MCF 10A (cell line): ENCODE measurements around the gene PPP1R1B. TPM values are rescaled to one million over a fixed set of nuclear protein-coding genes. Genes with fewer than 3 reads are reported as not detected.

Experiments
- BruUV-seq: library from RNA; stranded (reverse); fragments of 400-500 nt; replicated peaks from 2 replicates; lab custom pipeline; 2021; lab: Mats Ljungman, UMichigan
- CTCF ChIA-PET: fragments of 300-600 bp; sonication (Branson Sonifier 250); formaldehyde crosslinking; extraction: SDS; loops from one replicate; lab custom pipeline; 2021; ENCODE audit warnings: antibody characterized with exemption, inconsistent platforms; lab: Yijun Ruan, JAX
- POLR2A ChIA-PET: fragments of 300-600, 350-650 bp; sonication (Branson Sonifier 250); formaldehyde crosslinking; extraction: SDS; loops from one replicate; lab custom pipeline; 2020; ENCODE audit warnings: antibody characterized with exemption, inconsistent platforms; lab: Yijun Ruan, JAX
- DNase-seq: peaks from one replicate; pipeline ENCODE4 v3.0.0-alpha.2; 2018; ENCODE audit not compliant: unreplicated experiment
- H3K27ac Mint-ChIP-seq: one replicate; pipeline ENCODE4 v1.8.0; 2022; ENCODE audit warnings: mild to moderate bottlenecking, low read depth, mixed read lengths; ENCODE audit not compliant: unreplicated experiment
- H3K27me3 Mint-ChIP-seq: one replicate; pipeline ENCODE4 v1.8.0; 2022; ENCODE audit warnings: mixed read lengths; ENCODE audit not compliant: insufficient read depth, unreplicated experiment
- H3K36me3 Mint-ChIP-seq: one replicate; pipeline ENCODE4 v1.8.0; 2022; ENCODE audit warnings: mild to moderate bottlenecking, moderate library complexity, mixed read lengths; ENCODE audit not compliant: insufficient read depth, unreplicated experiment
- H3K4me1 Mint-ChIP-seq: one replicate; pipeline ENCODE4 v1.8.0; 2022; ENCODE audit warnings: mixed read lengths; ENCODE audit not compliant: insufficient read depth, unreplicated experiment
- H3K4me3 Mint-ChIP-seq: one replicate; pipeline ENCODE4 v1.8.0; 2022; ENCODE audit warnings: mild to moderate bottlenecking, moderate library complexity, mixed read lengths; ENCODE audit not compliant: unreplicated experiment
- H3K9me3 Mint-ChIP-seq: one replicate; pipeline ENCODE4 v1.8.0; 2022; ENCODE audit warnings: mixed read lengths; ENCODE audit not compliant: unreplicated experiment
- intact Hi-C: fragments of 100-400 bp; cut with micrococcal nuclease; formaldehyde crosslinking; loops from 2 replicates; pipeline ENCODE4 v1.14.1; 2022
- total RNA-seq: library from RNA; stranded (reverse); gene quantifications from 2 replicates; pipeline ENCODE4 v1.2.3, GENCODE V29; 2022
- TF ChIP-seq, protein P1 (sequence below): fragments of 200-600 bp; IDR thresholded peaks from one replicate; pipeline ENCODE4 v1.8.0; 2022; ENCODE audit warnings: antibody characterized with exemption, mild to moderate bottlenecking; ENCODE audit not compliant: unreplicated experiment

Gene PPP1R1B
- total RNA-seq, 1 experiment from 2014 or later: not detected

DNA sequence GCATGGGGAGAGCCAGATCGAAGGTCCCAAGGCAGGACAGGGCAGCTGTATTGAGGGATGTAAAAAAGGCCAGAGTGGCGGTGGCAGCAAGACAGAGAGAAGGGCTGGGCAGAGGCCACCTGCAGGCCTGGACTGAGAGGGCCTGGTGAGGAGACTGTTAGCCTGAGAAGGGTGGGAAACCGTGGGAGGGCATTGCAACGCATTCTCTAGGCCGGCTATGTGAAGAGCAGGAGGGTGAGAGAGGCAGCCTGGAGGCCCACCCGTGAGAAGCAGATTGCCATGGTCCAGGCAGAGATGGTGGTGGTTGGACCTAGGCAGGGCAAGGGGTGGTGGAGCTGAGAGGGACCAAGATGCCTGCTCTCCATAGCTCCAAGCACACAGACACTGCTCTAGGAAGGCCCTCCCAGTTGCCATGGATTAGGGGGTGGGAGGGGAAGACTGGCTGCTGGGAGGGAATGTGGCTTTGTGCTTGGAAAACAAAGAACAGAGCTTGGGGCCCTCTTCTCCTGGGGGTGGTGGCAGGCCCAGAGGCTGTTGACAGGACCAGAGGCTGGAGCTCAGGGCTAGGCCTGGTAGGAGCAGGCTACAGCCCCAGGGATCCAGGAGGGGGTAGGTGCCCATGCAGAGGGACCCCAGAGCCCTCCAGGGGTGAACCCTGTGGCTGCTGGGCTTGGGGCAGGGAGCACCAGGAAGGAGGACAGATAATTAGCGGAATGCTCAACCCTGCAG lies 26.0 kb downstream of the PPP1R1B start:
- intact Hi-C loops: no loop called here
- Mint-ChIP-seq H3K9me3 (no peaks in the 10 kb centered on the region), H3K27ac (no peak overlapping the region), H3K27me3 (no peaks in the 10 kb centered on the region), H3K4me1 (no peaks in the 10 kb centered on the region), H3K36me3 (peaks cover 19% of the 10 kb centered on the region), H3K4me3 (no peak overlapping the region)
- ChIA-PET CTCF (interaction anchor here (0.7 to 2.2 kb wide), 8 partner anchors 11 to 47 kb away, joined by 3 to 7 read pairs (median 5); partner anchors contain the start of gene ERBB2), POLR2A (interaction anchor here (0.6 kb wide), 1 partner anchor 47 kb away, joined by 3 read pairs; no protein-coding TSS in a partner anchor)
- TF ChIP-seq, protein P1, sequence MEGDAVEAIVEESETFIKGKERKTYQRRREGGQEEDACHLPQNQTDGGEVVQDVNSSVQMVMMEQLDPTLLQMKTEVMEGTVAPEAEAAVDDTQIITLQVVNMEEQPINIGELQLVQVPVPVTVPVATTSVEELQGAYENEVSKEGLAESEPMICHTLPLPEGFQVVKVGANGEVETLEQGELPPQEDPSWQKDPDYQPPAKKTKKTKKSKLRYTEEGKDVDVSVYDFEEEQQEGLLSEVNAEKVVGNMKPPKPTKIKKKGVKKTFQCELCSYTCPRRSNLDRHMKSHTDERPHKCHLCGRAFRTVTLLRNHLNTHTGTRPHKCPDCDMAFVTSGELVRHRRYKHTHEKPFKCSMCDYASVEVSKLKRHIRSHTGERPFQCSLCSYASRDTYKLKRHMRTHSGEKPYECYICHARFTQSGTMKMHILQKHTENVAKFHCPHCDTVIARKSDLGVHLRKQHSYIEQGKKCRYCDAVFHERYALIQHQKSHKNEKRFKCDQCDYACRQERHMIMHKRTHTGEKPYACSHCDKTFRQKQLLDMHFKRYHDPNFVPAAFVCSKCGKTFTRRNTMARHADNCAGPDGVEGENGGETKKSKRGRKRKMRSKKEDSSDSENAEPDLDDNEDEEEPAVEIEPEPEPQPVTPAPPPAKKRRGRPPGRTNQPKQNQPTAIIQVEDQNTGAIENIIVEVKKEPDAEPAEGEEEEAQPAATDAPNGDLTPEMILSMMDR: no peak
- DNase-seq: no peak
- no TSS peak for BruUV-seq

DNA sequence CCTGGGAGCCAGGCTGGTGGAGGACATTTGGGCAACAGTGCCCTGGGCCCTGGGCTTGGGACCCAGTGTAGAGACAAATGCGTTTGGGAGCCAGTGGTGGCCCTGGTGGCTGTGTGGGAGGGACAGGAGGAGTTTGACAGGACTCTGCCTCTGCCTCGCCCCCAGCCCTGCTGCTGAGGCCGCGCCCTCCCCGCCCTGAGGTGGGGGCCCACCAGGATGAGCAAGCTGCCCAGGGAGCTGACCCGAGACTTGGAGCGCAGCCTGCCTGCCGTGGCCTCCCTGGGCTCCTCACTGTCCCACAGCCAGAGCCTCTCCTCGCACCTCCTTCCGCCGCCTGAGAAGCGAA lies 26.5 kb downstream of the PPP1R1B start:
- Mint-ChIP-seq H3K27ac (no peak overlapping the region), H3K4me1 (no peaks in the 10 kb centered on the region), H3K27me3 (no peaks in the 10 kb centered on the region), H3K36me3 (peaks cover 19% of the 10 kb centered on the region), H3K9me3 (no peaks in the 10 kb centered on the region), H3K4me3 (no peak overlapping the region)
- no TSS peak for BruUV-seq
- intact Hi-C loops: no loop called here
- CTCF ChIA-PET: interaction anchor here (0.7 to 2.2 kb wide), 14 partner anchors 8 to 83 kb away, joined by 3 to 6 read pairs (median 4); partner anchors contain the start of gene ERBB2
- TF ChIP-seq, protein P1: no peak
- POLR2A ChIA-PET: interaction anchor here (1.0 kb wide), 1 partner anchor 86 kb away, joined by 3 read pairs; no protein-coding TSS in a partner anchor
- no peak for DNase-seq

DNA sequence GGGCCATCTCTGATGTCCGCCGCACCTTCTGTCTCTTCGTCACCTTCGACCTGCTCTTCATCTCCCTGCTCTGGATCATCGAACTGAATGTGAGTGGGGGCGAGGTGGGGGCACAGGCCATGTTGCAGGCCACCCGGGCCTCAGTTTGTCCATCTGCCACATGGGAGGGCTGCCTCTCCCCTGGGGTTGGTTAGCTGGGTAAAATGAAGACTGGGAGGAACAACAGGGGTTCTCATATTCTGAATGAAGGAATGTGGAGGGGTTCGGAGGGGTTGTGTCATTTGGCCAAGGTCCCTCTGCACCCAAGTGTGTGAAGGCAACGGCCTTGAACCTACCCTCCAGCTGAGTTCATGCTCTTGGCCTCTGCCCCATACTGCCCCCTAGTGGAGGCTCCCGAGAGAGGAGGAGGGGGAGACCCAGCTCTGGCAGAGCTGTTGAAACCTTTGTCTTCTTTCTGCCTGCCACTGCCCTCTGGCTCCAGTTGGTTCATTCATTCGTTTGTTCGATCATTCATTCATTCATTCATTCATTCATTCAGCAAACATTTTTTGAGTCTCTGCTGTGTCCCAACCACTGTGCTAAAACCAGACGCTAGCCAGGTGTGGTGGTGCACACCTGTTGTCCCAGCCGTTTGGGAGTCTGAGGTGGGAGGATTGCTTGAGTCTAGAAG lies 27.0 kb downstream of the PPP1R1B start:
- Mint-ChIP-seq H3K4me3 (no peak overlapping the region), H3K36me3 (peaks cover 19% of the 10 kb centered on the region), H3K27me3 (no peaks in the 10 kb centered on the region), H3K27ac (no peak overlapping the region), H3K9me3 (no peaks in the 10 kb centered on the region), H3K4me1 (no peaks in the 10 kb centered on the region)
- BruUV-seq: no TSS peak
- peak; percentile 60 for DNase-seq
- TF ChIP-seq, protein P1: peak; percentile 81
- intact Hi-C loops: no loop called here
- CTCF ChIA-PET: interaction anchor here (0.6 to 2.2 kb wide), 19 partner anchors 8 to 251 kb away, joined by 3 to 6 read pairs (median 3); partner anchors contain the start of gene ERBB2
- POLR2A ChIA-PET: interaction anchor here (0.6 to 1.0 kb wide), 3 partner anchors 31 to 324 kb away, joined by 3 read pairs; no protein-coding TSS in a partner anchor

DNA sequence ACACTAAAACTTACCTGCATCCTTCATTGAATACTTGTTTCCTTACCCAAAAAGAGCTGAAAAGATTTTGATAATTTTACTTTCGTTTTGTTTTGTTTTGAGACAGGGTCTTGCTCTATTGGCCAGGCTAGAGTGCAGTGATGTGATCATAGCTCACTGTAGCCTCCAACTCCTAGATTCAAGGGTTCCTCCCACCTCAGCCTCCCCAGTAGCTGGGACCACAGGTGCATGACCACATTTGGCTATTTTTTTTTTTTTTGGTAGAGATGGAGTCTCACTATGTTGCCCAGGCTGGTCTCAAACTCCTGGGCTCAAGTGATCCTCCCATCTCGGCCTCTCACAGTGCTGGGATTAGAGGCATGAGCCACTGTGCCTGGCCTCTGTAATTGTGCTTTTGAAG lies 28.4 kb downstream of the PPP1R1B start:
- TF ChIP-seq, protein P1: no peak
- Mint-ChIP-seq H3K4me3 (no peak overlapping the region), H3K36me3 (peaks cover 19% of the 10 kb centered on the region), H3K4me1 (no peaks in the 10 kb centered on the region), H3K9me3 (no peaks in the 10 kb centered on the region), H3K27ac (no peak overlapping the region), H3K27me3 (no peaks in the 10 kb centered on the region)
- CTCF ChIA-PET: interaction anchor here (0.6 to 2.2 kb wide), 14 partner anchors 10 to 253 kb away, joined by 3 to 9 read pairs (median 4); partner anchors contain the start of gene PGAP3
- POLR2A ChIA-PET: interaction anchor here (1.2 to 1.3 kb wide), 2 partner anchors 10 to 29 kb away, joined by 3 to 4 read pairs; partner anchors contain the start of gene TCAP
- DNase-seq: no peak
- intact Hi-C loops: no loop called here
- no TSS peak for BruUV-seq
